Measurements from ENCODE around the gene KERA.

The KERA gene

GRCh38 chr12:91053951-91054715 lies 3.7 kb downstream of the KERA start:
- DNase-seq (ENCODE audit: low spot score) (no peak), ATAC-seq (ENCODE audit: low read depth) (no peak)
- H3K4me1 ChIP-seq (ENCODE audit: insufficient read depth, poor library complexity, severe bottlenecking): no peaks in the 10 kb centered on the region
- no peak for TF ChIP-seq CTCF (IDR thresholded peaks at IDR 0.05; ENCODE audit: poor library complexity, severe bottlenecking)
- no peaks in the 10 kb centered on the region for H3K36me3 ChIP-seq (ENCODE audit: low read depth)
- no peak overlapping the region for H3K27ac ChIP-seq (ENCODE audit: poor library complexity, severe bottlenecking)
- peaks cover 5% of the 10 kb centered on the region for H3K27me3 ChIP-seq (ENCODE audit: insufficient read depth, poor library complexity, severe bottlenecking)
- H3K4me3 ChIP-seq (ENCODE audit: severe bottlenecking): no peak overlapping the region
- H3K9me3 ChIP-seq (ENCODE audit: severe bottlenecking): no peaks in the 10 kb centered on the region

GRCh38 chr12:91052026-91052425 lies 5.8 kb downstream of the KERA start:
- peaks cover 5% of the 10 kb centered on the region for H3K27me3 ChIP-seq (ENCODE audit: insufficient read depth, poor library complexity, severe bottlenecking)
- ATAC-seq (ENCODE audit: low read depth) (no peak), DNase-seq (ENCODE audit: low spot score) (no peak)
- no peaks in the 10 kb centered on the region for H3K9me3 ChIP-seq (ENCODE audit: severe bottlenecking)
- no peaks in the 10 kb centered on the region for H3K4me1 ChIP-seq (ENCODE audit: insufficient read depth, poor library complexity, severe bottlenecking)
- no peak overlapping the region for H3K4me3 ChIP-seq (ENCODE audit: severe bottlenecking)
- no peak overlapping the region for H3K27ac ChIP-seq (ENCODE audit: poor library complexity, severe bottlenecking)
- no peaks in the 10 kb centered on the region for H3K36me3 ChIP-seq (ENCODE audit: low read depth)
- no peak for TF ChIP-seq CTCF (IDR thresholded peaks at IDR 0.05; ENCODE audit: poor library complexity, severe bottlenecking)

GRCh38 chr12:91044586-91044985 lies 13.2 kb downstream of the KERA start:
- no peak for DNase-seq (ENCODE audit: low spot score)
- Histone ChIP-seq H3K27me3 (ENCODE audit: insufficient read depth, poor library complexity, severe bottlenecking) (peaks cover 2% of the 10 kb centered on the region), H3K4me3 (ENCODE audit: severe bottlenecking) (no peak overlapping the region), H3K36me3 (ENCODE audit: low read depth) (no peaks in the 10 kb centered on the region), H3K9me3 (ENCODE audit: severe bottlenecking) (no peaks in the 10 kb centered on the region), H3K27ac (ENCODE audit: poor library complexity, severe bottlenecking) (no peak overlapping the region), H3K4me1 (ENCODE audit: insufficient read depth, poor library complexity, severe bottlenecking) (no peaks in the 10 kb centered on the region)
- ATAC-seq (ENCODE audit: low read depth): no peak
- TF ChIP-seq CTCF (IDR thresholded peaks at IDR 0.05; ENCODE audit: poor library complexity, severe bottlenecking): no peak

GRCh38 chr12:91043408-91043807 lies 14.4 kb downstream of the KERA start:
- Histone ChIP-seq H3K4me1 (ENCODE audit: insufficient read depth, poor library complexity, severe bottlenecking) (no peaks in the 10 kb centered on the region), H3K27me3 (ENCODE audit: insufficient read depth, poor library complexity, severe bottlenecking) (peaks cover 2% of the 10 kb centered on the region), H3K27ac (ENCODE audit: poor library complexity, severe bottlenecking) (no peak overlapping the region), H3K9me3 (ENCODE audit: severe bottlenecking) (no peaks in the 10 kb centered on the region), H3K4me3 (ENCODE audit: severe bottlenecking) (no peak overlapping the region), H3K36me3 (ENCODE audit: low read depth) (no peaks in the 10 kb centered on the region)
- DNase-seq (ENCODE audit: low spot score) (no peak), ATAC-seq (ENCODE audit: low read depth) (no peak)
- TF ChIP-seq CTCF (IDR thresholded peaks at IDR 0.05; ENCODE audit: poor library complexity, severe bottlenecking): no peak

- H3K9me3 ChIP-seq (ENCODE audit: severe bottlenecking): no peaks in the 10 kb centered on the region
- no peak for ATAC-seq (ENCODE audit: low read depth)
- H3K27ac ChIP-seq (ENCODE audit: poor library complexity, severe bottlenecking): no peak overlapping the region
- DNase-seq (ENCODE audit: low spot score): no peak
- TF ChIP-seq CTCF (IDR thresholded peaks at IDR 0.05; ENCODE audit: poor library complexity, severe bottlenecking): no peak
- H3K36me3 ChIP-seq (ENCODE audit: low read depth): no peaks in the 10 kb centered on the region
- no peaks in the 10 kb centered on the region for H3K4me1 ChIP-seq (ENCODE audit: insufficient read depth, poor library complexity, severe bottlenecking)
- H3K27me3 ChIP-seq (ENCODE audit: insufficient read depth, poor library complexity, severe bottlenecking): peaks cover 2% of the 10 kb centered on the region
- no peak overlapping the region for H3K4me3 ChIP-seq (ENCODE audit: severe bottlenecking)
These were observed 17.6 kb downstream of the KERA start for GRCh38 chr12:91040096-91040755.
